HEK293T (cell line): Measurements from ENCODE around the gene HPS3.

ENCODE experiments used
- ARNT ChIP-seq: fragments of 450-650 bp; IDR thresholded peaks from 2 replicates; pipeline ENCODE4 v1.6.1; 2017; ENCODE audit warnings: mild to moderate bottlenecking
- BHLHE40 ChIP-seq: fragments of 450-650 bp; IDR thresholded peaks from 2 replicates; pipeline ENCODE4 v1.6.1; 2016; ENCODE audit warnings: mild to moderate bottlenecking, moderate library complexity, borderline replicate concordance
- CTBP1 ChIP-seq: fragments of 450-650 bp; IDR thresholded peaks from 2 replicates; pipeline ENCODE4 v1.6.1; 2016; ENCODE audit warnings: borderline replicate concordance
- FOXK2 ChIP-seq: fragments of 450-650 bp; IDR thresholded peaks from 2 replicates; pipeline ENCODE4 v1.6.1; 2016; ENCODE audit warnings: mild to moderate bottlenecking
- HDGF ChIP-seq: fragments of 450-650 bp; IDR thresholded peaks from 2 replicates; pipeline ENCODE4 v1.6.1; 2017; ENCODE audit warnings: antibody characterized with exemption, borderline replicate concordance
- LEF1 ChIP-seq: fragments of 450-650 bp; IDR thresholded peaks from 2 replicates; pipeline ENCODE4 v1.6.1; 2017; ENCODE audit warnings: mild to moderate bottlenecking, borderline replicate concordance
- SP1 ChIP-seq: fragments of 450-650 bp; IDR thresholded peaks from 2 replicates; pipeline ENCODE4 v1.6.1; 2017
- SUZ12 ChIP-seq: fragments of 450-650 bp; IDR thresholded peaks from 2 replicates; pipeline ENCODE4 v1.6.1; 2016; ENCODE audit warnings: mild to moderate bottlenecking
- TARDBP ChIP-seq: fragments of 450-650 bp; IDR thresholded peaks from 2 replicates; pipeline ENCODE4 v1.6.1; 2016
- ZNF384 ChIP-seq: fragments of 450-650 bp; IDR thresholded peaks from 2 replicates; pipeline ENCODE4 v1.6.1; 2016

GRCh38 chr3:149131589-149131988 is 2.2 kb downstream of the HPS3 start:
- no peak for TF ChIP-seq BHLHE40
- TF ChIP-seq FOXK2 = no peak
- no peak for TF ChIP-seq SUZ12
- TF ChIP-seq TARDBP = no peak
- no peak for TF ChIP-seq LEF1
- TF ChIP-seq ARNT = no peak
- no peak for TF ChIP-seq SP1
- no peak for TF ChIP-seq HDGF
- no peak for TF ChIP-seq CTBP1
- no peak for TF ChIP-seq ZNF384
